ENCODE results near the gene RNF40.

DNA sequence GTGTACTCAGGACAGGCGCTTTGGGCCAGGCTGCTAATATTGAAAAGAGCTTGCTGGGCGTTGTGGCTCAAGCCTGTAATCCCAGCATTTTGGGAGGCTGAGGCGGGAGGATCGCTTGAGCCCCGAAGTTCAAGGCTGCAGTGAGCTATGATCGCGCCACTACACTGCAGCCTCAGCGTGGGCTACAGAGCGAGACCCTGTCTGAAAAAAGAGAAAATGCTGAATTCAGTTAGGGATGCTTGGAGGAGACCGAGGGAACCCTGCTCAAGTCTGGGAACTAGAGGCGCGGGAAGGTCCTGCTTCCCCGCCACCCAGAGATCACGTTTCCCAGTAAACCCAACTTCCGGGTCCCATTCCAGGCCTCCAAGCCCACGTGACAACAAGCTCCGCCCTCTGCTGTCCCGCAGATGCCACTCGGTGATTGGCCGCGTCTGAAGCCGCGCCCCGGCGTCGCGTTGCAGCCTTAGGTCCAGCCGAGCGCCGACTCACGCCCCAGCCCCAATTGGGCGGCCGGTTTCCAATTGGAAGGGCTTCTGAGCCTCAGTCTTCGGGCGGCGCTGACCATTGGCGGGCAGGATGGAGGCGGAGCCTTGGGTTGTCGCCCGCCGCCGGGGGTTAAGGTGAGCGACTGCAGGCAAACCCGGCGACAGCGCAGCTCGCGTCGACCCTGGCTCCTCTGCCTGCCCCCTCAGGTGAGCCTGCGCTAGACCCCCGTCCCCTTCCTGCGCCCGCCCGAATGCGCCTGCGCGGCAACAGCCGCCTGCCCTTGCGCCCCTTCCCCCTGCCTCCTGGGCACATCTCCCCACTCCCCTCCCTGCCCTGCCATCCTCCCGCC, 14.1 kb upstream of the RNF40 start, which contains the start of gene PHKG2:
- TF ChIP-seq RAD21 (IDR thresholded peaks at IDR 0.05 in 1 of 2, conservative IDR thresholded peaks at IDR 0.05 in 1 of 2; ENCODE audit: low read depth in 2 of 2, low read length in 2 of 2) (no peak), SRF (IDR thresholded peaks at IDR 0.05; ENCODE audit: low read depth, low read length) (no peak), CTBP2 (IDR thresholded peaks at IDR 0.05; ENCODE audit: borderline replicate concordance, insufficient read depth, insufficient read length, low read length) (no peak), RNF2 (IDR thresholded peaks at IDR 0.05; ENCODE audit: borderline replicate concordance, low read depth, low read length, missing control alignments, poor library complexity, severe bottlenecking) (no peak), EZH2 (IDR thresholded peaks at IDR 0.05; ENCODE audit: low read depth, low read length, severe bottlenecking) (no peak), SIX5 (IDR thresholded peaks at IDR 0.05; ENCODE audit: low read depth, low read length) (no peak), EP300 (IDR thresholded peaks at IDR 0.05; ENCODE audit: borderline replicate concordance in 1 of 2, low read depth in 2 of 2, low read length in 2 of 2) (0 out of 3 replicates have a peak, but pooled peaks of 1 of the 2 experiments have one; percentile 15), YY1 (IDR thresholded peaks at IDR 0.05; ENCODE audit: low read depth, low read length) (no peak), SAP30 (IDR thresholded peaks at IDR 0.05; ENCODE audit: insufficient read depth, insufficient replicate concordance, low read length) (no peak), POLR2A (IDR thresholded peaks at IDR 0.05; ENCODE audit: control extremely low read depth in 1 of 2, low read depth in 2 of 2, low read length in 2 of 2) (peak; percentile 78 to 92), NRF1 (IDR thresholded peaks at IDR 0.05; ENCODE audit: low read depth, low read length) (peak; percentile 43)
- TF ChIP-seq, protein P1, sequence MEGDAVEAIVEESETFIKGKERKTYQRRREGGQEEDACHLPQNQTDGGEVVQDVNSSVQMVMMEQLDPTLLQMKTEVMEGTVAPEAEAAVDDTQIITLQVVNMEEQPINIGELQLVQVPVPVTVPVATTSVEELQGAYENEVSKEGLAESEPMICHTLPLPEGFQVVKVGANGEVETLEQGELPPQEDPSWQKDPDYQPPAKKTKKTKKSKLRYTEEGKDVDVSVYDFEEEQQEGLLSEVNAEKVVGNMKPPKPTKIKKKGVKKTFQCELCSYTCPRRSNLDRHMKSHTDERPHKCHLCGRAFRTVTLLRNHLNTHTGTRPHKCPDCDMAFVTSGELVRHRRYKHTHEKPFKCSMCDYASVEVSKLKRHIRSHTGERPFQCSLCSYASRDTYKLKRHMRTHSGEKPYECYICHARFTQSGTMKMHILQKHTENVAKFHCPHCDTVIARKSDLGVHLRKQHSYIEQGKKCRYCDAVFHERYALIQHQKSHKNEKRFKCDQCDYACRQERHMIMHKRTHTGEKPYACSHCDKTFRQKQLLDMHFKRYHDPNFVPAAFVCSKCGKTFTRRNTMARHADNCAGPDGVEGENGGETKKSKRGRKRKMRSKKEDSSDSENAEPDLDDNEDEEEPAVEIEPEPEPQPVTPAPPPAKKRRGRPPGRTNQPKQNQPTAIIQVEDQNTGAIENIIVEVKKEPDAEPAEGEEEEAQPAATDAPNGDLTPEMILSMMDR (IDR thresholded peaks at IDR 0.05; ENCODE audit: control extremely low read depth in 1 of 3, insufficient read depth in 1 of 3, low read depth in 1 of 3, low read length in 3 of 3) = no peak

Data from H1 (cell line).